Activated CD4-positive, alpha-beta memory T cell treated with anti-CD3 and anti-CD28 coated beads for 36 hours (primary cell): ENCODE results near the gene SSTR3. TPM values are rescaled to one million over a fixed set of nuclear protein-coding genes. Genes with fewer than 3 reads are reported as not detected.

Experiments used
- CTCF ChIA-PET: fragments of 350-600 bp; sonication (Branson Sonifier 250); formaldehyde crosslinking; loops from one replicate; lab custom pipeline; 2021; ENCODE audit warnings: antibody characterized with exemption, inconsistent platforms; lab: Charles Lee
- POLR2A ChIA-PET: fragments of 350-600 bp; sonication (Branson Sonifier 250); formaldehyde crosslinking; loops from one replicate; lab custom pipeline; 2021; ENCODE audit warnings: antibody characterized with exemption; lab: Charles Lee
- DNase-seq: peaks from one replicate; pipeline ENCODE4 v3.0.0-alpha.2; 2020
- H3K27ac Mint-ChIP-seq: one replicate; pipeline ENCODE4 v1.8.0; 2021; ENCODE audit warnings: mixed read lengths
- H3K27me3 Mint-ChIP-seq: one replicate; pipeline ENCODE4 v1.8.0; 2021; ENCODE audit warnings: mixed read lengths
- H3K36me3 Mint-ChIP-seq: one replicate; pipeline ENCODE4 v1.8.0; 2021; ENCODE audit warnings: mixed read lengths
- H3K4me1 Mint-ChIP-seq: one replicate; pipeline ENCODE4 v1.8.0; 2021; ENCODE audit warnings: low read depth, mixed read lengths
- H3K4me3 Mint-ChIP-seq: one replicate; pipeline ENCODE4 v1.8.0; 2021; ENCODE audit warnings: mild to moderate bottlenecking, mixed read lengths
- H3K9me3 Mint-ChIP-seq: one replicate; pipeline ENCODE4 v1.8.0; 2021; ENCODE audit warnings: mixed read lengths
- intact Hi-C: fragments of 100-400 bp; cut with micrococcal nuclease; formaldehyde crosslinking; loops from one replicate; pipeline ENCODE4 v1.15.1; 2023
- total RNA-seq, 2 experiments: library from RNA; stranded (reverse); gene quantifications; one replicate each; pipeline ENCODE4 v1.2.3, GENCODE V29; 2021

SSTR3 gene
- total RNA-seq, 2 experiments from 2014 or later, result 8.5 to 9.3 TPM

- Mint-ChIP-seq H3K27ac (peak overlapping the region; percentile 46), H3K4me3 (no peak overlapping the region)
- CTCF ChIA-PET, result interaction anchor here (0.7 to 8.4 kb wide), 3 partner anchors 10 to 82 kb away, joined by 3 to 183 read pairs (median 4); partner anchors contain the start of gene IL2RB
Measured at GRCh38 chr22:37160027-37160426, 52.2 kb downstream of the SSTR3 start.

GRCh38 chr22:37158963-37159290, 53.4 kb downstream of the SSTR3 start:
- peaks cover 8% of the 10 kb centered on the region for H3K9me3 Mint-ChIP-seq
- H3K36me3 Mint-ChIP-seq, result peaks cover 7% of the 10 kb centered on the region
- ChIA-PET CTCF (no interaction called here), POLR2A (no interaction called here)
- intact Hi-C loops, result no loop called here
- no peak overlapping the region for H3K4me3 Mint-ChIP-seq
- no peak overlapping the region for H3K27ac Mint-ChIP-seq
- H3K27me3 Mint-ChIP-seq, result no peaks in the 10 kb centered on the region
- peaks cover 70% of the 10 kb centered on the region for H3K4me1 Mint-ChIP-seq
- DNase-seq, result no peak

More at GRCh38 chr22:37160027-37160426, 52.2 kb downstream of the SSTR3 start:
- Mint-ChIP-seq H3K4me1 (peaks cover 76% of the 10 kb centered on the region), H3K36me3 (peaks cover 7% of the 10 kb centered on the region), H3K27me3 (no peaks in the 10 kb centered on the region), H3K9me3 (peaks cover 8% of the 10 kb centered on the region)
- intact Hi-C loops, result no loop called here
- POLR2A ChIA-PET, result interaction anchor here (4.3 to 8.8 kb wide), 2 partner anchors 11 to 20 kb away, joined by 26 to 240 read pairs; partner anchors contain the start of gene IL2RB
- no peak for DNase-seq

- Mint-ChIP-seq H3K4me3 (no peak overlapping the region), H3K9me3 (peaks cover 8% of the 10 kb centered on the region), H3K27me3 (no peaks in the 10 kb centered on the region), H3K27ac (no peak overlapping the region), H3K36me3 (peaks cover 7% of the 10 kb centered on the region), H3K4me1 (peaks cover 58% of the 10 kb centered on the region)
- intact Hi-C loops, result no loop called here
- ChIA-PET POLR2A (interaction anchor here (1.0 to 1.6 kb wide), 6 partner anchors 9 to 36 kb away, joined by 3 to 5 read pairs (median 4); no protein-coding TSS in a partner anchor), CTCF (interaction anchor here (0.9 to 2.5 kb wide), 3 partner anchors 8 to 113 kb away, joined by 3 to 13 read pairs (median 3); no protein-coding TSS in a partner anchor)
- peak; percentile 59 for DNase-seq
Measured at GRCh38 chr22:37157516-37158285, 54.6 kb downstream of the SSTR3 start.

- peaks cover 52% of the 10 kb centered on the region for H3K4me1 Mint-ChIP-seq
- ChIA-PET POLR2A (interaction anchor here (1.0 to 1.6 kb wide), 6 partner anchors 8 to 37 kb away, joined by 3 to 5 read pairs (median 4); no protein-coding TSS in a partner anchor), CTCF (interaction anchor here (0.9 to 2.5 kb wide), 3 partner anchors 9 to 112 kb away, joined by 3 to 13 read pairs (median 3); no protein-coding TSS in a partner anchor)
- no peaks in the 10 kb centered on the region for H3K27me3 Mint-ChIP-seq
- intact Hi-C loops, result no loop called here
- H3K36me3 Mint-ChIP-seq, result peaks cover 7% of the 10 kb centered on the region
- H3K4me3 Mint-ChIP-seq, result no peak overlapping the region
- DNase-seq, result no peak
- no peak overlapping the region for H3K27ac Mint-ChIP-seq
- H3K9me3 Mint-ChIP-seq, result peaks cover 8% of the 10 kb centered on the region
Measured at GRCh38 chr22:37156686-37157435, 55.4 kb downstream of the SSTR3 start.

- ChIA-PET CTCF (interaction anchor here (2.5 to 12.3 kb wide), 2 partner anchors 8 to 43 kb away, joined by 13 to 183 read pairs; no protein-coding TSS in a partner anchor), POLR2A (interaction anchor here (1.4 to 1.6 kb wide), 2 partner anchors 9 to 34 kb away, joined by 4 to 5 read pairs; no protein-coding TSS in a partner anchor)
- Mint-ChIP-seq H3K4me1 (peaks cover 48% of the 10 kb centered on the region), H3K9me3 (peaks cover 8% of the 10 kb centered on the region), H3K4me3 (no peak overlapping the region), H3K27me3 (no peaks in the 10 kb centered on the region), H3K36me3 (peaks cover 2% of the 10 kb centered on the region), H3K27ac (peak overlapping the region; percentile 19)
- DNase-seq, result no peak
- intact Hi-C loops, result no loop called here
Measured at GRCh38 chr22:37155971-37156370, 56.3 kb downstream of the SSTR3 start.

GRCh38 chr22:37154925-37155712, 57.2 kb downstream of the SSTR3 start:
- Mint-ChIP-seq H3K9me3 (peaks cover 13% of the 10 kb centered on the region), H3K4me3 (no peak overlapping the region), H3K27ac (peak overlapping the region; percentile 57), H3K4me1 (peaks cover 53% of the 10 kb centered on the region), H3K27me3 (no peaks in the 10 kb centered on the region), H3K36me3 (peaks cover under 1% of the 10 kb centered on the region)
- intact Hi-C loops, result no loop called here
- CTCF ChIA-PET, result interaction anchor here (12.3 kb wide), 1 partner anchor 9 kb away, joined by 183 read pairs; no protein-coding TSS in a partner anchor
- peak; percentile 73 for DNase-seq
- POLR2A ChIA-PET, result no interaction called here

Other genes starting within 250 kb of the SSTR3 start
- gene TST, start 193.0 kb downstream of the SSTR3 start, total RNA-seq, result 1 to 10 TPM; 5.5 TPM
- gene MPST, start 192.7 kb downstream of the SSTR3 start, total RNA-seq, result 10 to 100 TPM; 16.9 to 17.6 TPM
- gene KCTD17, start 160.7 kb downstream of the SSTR3 start, total RNA-seq, result 10 to 100 TPM; 46.0 to 47.3 TPM
- 10 to 100 TPM; 39.9 to 42.1 TPM for gene TMPRSS6, start 102.8 kb downstream of the SSTR3 start, total RNA-seq
- 100 to 1,000 TPM; 306 to 310 TPM for gene IL2RB, start 62.6 kb downstream of the SSTR3 start, total RNA-seq
- gene C1QTNF6, start 24.2 kb downstream of the SSTR3 start, total RNA-seq, result 10 to 100 TPM; 11.1 to 13.0 TPM
- 100 to 1,000 TPM; 714 to 727 TPM for gene RAC2, start 31.8 kb upstream of the SSTR3 start, total RNA-seq
- gene CYTH4, start 70.0 kb upstream of the SSTR3 start, total RNA-seq, result 10 to 100 TPM; 58.7 to 60.5 TPM
- under 1 TPM; 0.39 to 0.57 TPM for gene ELFN2, start 215.0 kb upstream of the SSTR3 start, total RNA-seq